GM21529 (cell line): ENCODE data around the gene ESRP2.

ENCODE experiments used
- ATAC-seq: cut with Tn5 transposase; IDR thresholded peaks from one replicate; pipeline ENCODE4 v1.9.1; 2021; ENCODE audit not compliant: unreplicated experiment

ESRP2 gene

DNA sequence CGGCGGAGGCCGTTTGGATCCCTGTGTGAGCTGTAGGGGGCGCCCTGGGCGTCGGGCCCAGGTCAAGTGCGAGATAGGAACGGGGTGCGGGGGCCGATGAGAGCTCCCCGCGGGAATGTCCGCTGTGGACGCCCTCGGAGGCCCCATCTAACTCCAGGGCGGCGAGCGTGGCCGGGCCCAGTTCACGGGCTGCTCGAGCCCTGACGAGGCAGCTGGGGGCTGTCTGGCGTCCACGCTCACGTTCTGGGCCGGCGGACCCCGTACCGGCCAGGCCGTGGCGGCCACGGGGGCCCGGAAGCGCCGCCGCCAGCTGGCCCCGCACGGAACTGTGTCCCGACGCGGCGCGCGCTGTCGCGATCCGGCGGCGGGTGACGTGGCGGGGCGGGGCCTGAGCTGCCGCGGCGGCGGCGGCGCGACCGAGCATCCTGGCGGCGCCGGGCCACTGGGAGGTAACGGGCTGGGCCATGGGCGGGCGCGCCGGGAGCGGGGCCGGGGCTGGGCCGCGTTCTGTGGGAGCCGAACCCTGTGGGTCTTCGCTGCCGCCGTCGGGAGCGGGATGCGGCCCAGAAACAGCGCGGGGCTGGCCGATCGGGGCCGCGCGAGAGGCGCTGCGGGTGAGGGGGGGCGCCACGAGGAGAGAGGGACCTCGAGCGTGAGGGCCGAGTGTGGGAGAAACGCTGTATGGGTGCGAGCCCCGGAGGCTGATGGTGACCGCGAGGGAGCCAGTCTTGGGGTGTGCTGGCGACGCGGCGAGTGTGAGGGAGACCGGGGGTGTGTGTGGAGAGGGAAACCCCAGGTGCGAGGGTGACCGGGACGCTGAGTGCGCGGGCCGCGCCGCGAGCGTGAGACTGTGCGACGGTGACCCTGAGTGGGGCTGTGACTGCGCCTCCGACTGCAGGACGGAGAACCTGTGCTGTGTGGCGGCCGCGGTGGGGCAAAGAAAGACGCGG, 28.5 kb upstream of the ESRP2 start, which contains the start of gene SLC7A6:
SLC7A6 (plus strand) TSS at position 399 of the 950 bp plus-strand sequence. CDS start 10,201 bp downstream, outside the sequence.
- peak; percentile 65 for ATAC-seq

- ATAC-seq, result peak; percentile 1
Observed at GRCh38 chr16:68263559-68264127, 27.7 kb upstream of the ESRP2 start.

- ATAC-seq, result no peak
Observed at GRCh38 chr16:68259007-68259825, 23.3 kb upstream of the ESRP2 start.

DNA sequence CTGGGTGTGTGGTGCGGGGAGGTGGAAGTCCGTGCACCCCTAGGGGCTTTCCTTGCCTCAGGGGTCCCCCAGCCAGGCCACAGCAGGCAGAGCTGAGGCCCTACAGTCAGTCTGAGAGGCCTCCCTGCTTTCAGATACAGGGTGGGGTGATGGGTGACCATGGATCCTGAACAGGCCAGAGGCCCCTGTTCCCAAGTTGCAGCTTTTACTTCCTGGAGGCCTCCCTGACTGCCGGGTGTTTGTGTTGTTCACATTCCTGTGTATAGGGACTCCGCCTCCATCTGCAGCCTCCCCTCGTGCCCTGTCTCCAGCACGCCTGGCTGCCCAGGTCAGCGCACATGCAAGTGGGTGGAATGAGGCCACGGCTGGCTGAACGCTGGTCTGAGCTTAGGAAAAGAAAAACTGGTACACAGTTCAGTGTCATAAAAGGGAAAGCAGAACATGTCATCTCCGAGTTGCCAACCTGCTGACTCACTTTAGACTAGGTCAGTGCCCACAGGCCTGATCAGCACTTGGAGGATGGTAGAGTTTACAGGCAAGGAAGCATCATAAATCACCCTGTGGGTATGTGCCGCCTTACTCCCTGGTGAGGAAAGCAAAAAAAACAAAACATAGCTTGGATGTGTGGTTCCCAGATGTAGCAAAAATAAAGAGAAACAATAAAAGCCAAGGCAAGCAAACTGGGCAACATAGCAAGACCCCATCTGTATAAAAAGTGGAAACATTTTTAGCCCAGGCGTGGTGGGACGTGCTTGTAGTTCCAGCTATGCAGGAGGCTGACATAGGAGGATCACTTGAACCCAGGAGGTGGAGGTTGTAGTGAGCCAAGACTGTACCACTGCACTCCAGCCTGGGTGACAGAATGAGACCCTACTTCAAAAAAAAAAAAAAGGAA, 22.2 kb upstream of the ESRP2 start:
- peak; percentile 28 for ATAC-seq

DNA sequence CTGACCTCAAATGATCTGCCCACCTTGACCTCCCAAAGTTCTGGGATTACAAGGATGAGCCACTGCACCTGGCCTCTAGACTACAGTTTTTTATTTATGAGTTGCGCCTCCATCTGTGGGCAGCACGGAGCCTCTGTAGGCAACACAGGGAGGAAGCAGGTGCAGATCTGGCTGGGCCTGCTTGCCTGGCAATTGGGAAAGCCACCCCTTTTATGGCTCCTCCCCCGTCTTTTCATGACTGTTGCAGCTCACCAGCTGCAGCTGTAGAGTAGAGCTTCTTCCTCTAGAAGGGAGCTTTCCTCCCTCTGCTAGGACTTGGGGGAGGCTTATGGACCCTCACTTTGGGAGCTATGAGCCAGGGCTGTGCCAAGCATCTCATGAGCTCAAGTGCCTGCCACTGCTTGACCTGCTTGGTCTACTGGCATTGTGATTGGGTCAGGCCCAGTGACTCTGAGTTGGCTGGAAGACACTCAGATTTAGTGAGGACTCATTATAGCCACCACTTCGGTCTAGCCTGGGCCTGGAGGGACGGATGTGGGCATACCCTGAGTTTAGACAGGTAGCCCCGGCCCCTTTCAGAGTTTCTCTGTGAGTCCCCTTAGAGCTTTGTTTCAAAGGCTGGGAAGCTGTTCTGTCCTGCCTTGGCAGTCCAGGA, 21.5 kb upstream of the ESRP2 start:
- peak; percentile 58 for ATAC-seq

DNA sequence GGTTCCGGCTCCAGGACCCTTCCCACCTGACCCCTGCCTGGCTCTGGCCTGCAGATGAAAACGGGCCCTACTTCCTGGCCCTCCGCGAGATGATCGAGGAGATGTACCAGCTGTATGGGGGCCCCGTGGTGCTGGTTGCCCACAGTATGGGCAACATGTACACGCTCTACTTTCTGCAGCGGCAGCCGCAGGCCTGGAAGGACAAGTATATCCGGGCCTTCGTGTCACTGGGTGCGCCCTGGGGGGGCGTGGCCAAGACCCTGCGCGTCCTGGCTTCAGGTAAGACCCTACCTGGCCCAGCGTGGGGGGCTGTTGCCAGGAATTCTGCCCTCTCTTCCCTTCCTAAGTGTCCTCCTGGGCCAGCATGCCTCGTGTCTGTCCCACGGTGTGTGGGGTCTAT, 19.8 kb upstream of the ESRP2 start:
- ATAC-seq, result no peak

DNA sequence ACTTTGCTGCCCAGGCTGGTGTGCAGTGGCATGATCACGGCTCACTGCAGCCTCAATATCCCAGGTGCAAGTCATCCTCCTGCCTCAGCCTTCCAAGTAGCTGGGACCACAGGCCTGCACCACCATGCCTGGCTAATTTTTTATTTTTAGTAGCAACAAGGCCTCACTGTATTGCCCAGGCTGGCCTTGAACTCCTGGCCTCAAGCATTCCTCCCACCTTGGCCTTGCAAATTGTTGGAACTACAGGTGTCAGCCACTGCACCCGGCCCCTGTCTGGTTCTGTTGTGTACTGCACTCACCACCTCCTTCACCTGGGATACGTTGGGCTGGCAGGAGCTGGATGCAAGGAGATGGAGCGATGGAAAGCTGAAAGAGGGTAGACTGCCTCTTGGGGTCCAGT, 17.8 kb upstream of the ESRP2 start:
- no peak for ATAC-seq

DNA sequence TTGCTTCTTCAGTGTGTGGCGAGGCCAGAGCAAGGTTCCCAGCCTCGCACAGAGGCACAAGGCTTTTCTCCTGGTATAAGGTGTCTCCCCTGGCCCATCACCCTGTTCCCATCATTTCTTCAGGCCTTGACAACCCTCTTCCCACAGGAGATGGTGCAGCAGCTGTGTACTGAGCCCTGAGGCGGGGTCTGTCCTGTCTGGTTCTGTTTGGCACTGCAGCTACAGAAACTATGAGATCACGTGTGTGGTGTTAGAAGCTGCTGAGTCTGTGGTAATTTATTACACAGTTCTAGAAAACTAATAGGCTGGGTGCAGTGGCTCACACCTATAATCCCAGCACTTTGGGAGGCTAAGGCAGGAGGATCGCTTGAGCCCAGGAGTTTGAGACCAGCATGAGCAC, 16.5 kb upstream of the ESRP2 start:
- ATAC-seq, result no peak

GRCh38 chr16:68251832-68252231, 15.9 kb upstream of the ESRP2 start:
- ATAC-seq, result no peak

DNA sequence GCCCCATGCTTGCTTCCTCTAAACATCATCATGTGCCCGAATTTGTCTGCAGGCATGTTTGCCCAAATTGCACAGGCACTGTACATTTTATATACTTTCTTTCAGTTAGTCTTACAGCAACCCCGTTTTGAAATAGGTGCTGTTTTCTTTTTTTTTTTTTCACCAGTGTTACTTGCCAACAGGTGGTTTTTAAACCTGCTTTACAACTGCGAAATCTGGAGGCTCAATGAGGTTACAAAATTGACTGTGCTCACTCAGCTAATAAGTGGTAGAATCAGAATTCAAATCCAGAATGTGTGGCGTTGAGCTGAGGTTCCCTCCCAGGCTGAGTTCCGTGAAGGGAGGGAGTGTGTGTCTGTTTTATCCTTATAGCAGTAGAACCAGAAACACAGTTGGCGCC, 15.0 kb upstream of the ESRP2 start:
- no peak for ATAC-seq

DNA sequence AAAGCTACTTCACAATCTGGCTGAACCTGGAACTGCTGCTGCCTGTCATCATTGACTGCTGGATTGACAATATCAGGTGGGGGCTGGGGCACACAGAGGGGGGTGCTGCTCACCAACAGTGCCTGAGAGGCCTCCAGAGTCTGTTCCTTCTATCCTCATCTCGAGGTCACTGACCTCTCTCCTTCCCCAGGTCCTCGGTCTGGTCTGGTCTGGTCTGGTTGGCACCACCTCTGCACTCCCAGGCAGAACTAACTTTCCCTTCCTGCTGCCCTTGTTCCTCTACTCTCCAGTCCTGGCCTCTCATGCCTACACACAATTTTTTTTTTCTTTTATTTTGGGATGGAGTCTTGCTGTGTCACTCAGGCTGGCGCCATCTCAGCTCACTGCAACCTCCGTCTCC, 13.4 kb upstream of the ESRP2 start:
- no peak for ATAC-seq

DNA sequence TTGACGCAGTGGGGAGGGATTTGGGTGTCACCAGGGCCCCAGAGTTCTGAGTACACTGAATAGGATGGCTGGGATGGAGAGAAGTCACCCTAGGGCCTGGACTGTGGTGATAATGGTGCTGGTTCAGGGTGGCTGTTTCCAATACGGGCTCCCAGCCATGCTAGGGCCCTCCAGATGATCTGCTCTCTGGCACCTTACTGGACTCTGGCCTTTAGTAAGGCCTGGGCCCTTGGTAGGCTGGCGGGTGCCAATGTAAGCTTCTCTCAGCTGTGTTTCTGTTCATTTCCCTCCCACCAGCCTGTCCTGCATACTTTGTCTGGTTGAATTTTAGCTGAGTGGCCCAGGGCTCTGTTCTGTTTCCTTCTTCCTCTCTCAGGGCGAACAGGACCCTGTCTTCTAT, 12.0 kb upstream of the ESRP2 start:
- no peak for ATAC-seq

DNA sequence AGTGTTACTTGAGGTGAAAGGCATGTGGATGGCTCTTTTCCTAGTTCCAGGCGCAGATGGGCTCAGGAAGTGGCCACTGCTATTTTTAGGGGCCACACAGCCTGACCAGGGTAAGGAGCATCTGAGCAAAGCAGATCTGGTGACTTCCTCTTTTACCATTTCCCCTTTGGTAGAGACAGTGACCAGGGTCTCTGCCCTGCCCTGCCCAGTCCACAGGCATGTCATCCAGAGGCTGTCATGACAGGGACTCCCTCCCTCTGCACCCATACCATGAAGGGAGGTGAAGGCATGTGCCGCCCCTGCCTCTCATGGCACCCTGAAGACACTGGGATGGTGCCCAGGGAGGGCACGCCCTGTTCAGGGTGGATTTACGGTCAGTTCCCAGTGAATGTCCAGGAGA, 11.5 kb upstream of the ESRP2 start:
- ATAC-seq, result no peak

DNA sequence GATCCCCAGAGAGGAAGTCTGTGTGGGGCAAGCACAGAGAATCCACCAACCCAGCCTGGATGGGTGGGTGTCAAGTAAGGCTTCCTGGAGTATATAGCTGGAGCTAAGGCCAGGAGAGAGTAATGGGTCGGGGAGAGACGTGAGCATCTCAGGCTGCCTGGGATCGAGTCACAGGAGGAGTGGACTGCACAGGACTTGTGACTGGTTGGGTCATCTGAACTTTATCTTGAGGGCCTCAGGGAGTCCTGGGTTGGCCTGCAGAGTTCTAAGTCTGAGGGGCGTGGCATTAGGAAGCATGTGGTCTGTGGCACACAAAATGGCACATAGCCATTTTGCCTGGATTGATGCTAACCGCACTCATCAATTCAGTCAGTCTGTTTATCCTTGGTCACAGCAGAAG, 10.7 kb upstream of the ESRP2 start:
- ATAC-seq, result no peak

GRCh38 chr16:68246121-68246520, 10.2 kb upstream of the ESRP2 start:
- ATAC-seq, result no peak

- peak; percentile 84 for ATAC-seq
Observed at GRCh38 chr16:68244903-68245853, 9.3 kb upstream of the ESRP2 start, which contains the start of gene PLA2G15. Gene PLA2G15 (plus strand): TSS chr16:68245373. CDS start chr16:68245427, 54 bp downstream.

DNA sequence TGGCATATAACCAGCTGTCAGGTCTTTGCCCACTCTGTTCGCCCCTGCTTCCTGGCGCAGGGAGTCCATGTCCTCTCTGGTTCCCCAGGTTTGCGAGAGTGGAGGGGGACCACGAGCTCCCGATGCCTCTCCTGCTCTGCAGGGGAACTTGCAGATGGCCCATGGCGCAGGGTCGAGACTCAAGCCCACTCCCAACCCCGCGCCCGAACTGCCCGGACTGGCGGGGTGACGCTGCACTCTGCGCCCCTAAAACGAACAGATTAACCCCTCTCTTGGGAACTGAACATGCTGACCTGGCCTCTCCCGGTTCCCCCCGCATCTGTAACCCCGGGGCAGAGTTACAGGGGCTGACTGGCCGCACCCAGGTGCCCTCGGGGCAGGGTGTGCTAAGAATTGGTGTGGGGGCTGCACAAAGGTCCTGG, 8.6 kb upstream of the ESRP2 start:
- ATAC-seq, result no peak

DNA sequence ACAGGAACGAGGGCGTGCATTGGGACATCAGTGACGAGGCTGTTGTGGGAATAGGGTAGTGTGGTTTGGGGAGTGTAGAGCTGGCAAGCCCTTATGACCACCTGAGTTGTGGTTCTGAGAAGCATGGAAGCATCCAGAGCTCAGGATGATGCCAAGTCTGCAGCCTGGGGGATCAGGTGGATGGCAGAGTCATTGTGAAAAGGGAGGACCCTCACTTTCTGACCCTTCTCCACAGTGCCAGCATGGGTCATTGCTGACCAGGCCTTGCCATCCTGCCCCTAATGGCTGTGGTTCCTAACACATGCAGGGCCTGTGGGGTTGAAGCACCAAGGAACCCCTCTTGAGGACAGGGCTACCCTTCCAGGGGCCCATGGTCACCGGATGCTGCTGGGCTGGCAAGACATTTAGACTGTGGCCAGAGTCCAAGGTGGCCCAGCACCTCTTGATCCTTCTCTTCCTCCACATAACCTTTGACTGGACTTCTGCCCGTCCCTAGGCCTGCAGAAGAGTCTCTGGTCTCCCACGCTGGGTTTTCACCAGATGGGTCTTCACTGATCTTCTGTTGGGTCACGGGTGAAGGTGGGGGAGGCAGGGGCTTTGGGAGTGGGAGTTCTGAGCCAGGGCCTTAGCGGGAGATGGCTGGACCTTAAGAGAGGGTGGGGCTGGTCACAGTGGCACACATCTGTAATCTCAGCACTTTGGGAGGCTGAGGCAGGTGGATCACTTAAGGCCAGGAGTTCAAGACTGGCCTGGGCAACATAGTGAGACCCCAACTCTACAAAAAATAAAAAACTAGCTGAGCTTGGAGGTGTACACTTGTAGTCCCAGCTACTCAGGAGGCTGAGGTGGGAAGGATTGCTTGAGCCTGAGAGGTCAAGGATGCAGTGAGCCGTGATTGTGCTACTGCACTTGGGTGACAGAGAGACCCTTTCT, 7.3 kb upstream of the ESRP2 start:
- no peak for ATAC-seq
